PC-9 (cell line): ENCODE measurements around the gene DYNLT2B. TPM values are rescaled to one million over a fixed set of nuclear protein-coding genes. Genes with fewer than 3 reads are reported as not detected.
"Not testable (repeated sequence)": the region's sequence is repeated elsewhere in the genome, so short reads cannot be mapped to it uniquely, and the experiment has no call there.

Experiments
- BruUV-seq: library from RNA; stranded (reverse); fragments of 400-500 nt; replicated peaks from 2 replicates; lab custom pipeline; 2021; lab: Mats Ljungman, UMichigan
- CTCF ChIA-PET: fragments of 300-600 bp; sonication (Branson Sonifier 250); formaldehyde crosslinking; loops from one replicate; lab custom pipeline; 2022; ENCODE audit warnings: antibody characterized with exemption; lab: Charles Lee
- POLR2A ChIA-PET: fragments of 300-600 bp; sonication (Branson Sonifier 250); formaldehyde crosslinking; loops from one replicate; lab custom pipeline; 2022; ENCODE audit warnings: antibody characterized with exemption; ENCODE audit not compliant: unreplicated experiment; lab: Charles Lee
- DNase-seq, 2 experiments: peaks; one replicate each; pipeline versions ENCODE4 v3.0.0 to v3.0.0-alpha.2; 2015 to 2022; ENCODE audit warnings: mixed read lengths in 1 of 2
- H2AFZ ChIP-seq: fragments of 200-600 bp; sonication (generic); 2 replicates; pipeline ENCODE4 v1.8.1; 2017; ENCODE audit warnings: antibody characterized with exemption
- H3F3A ChIP-seq: fragments of 200-600 bp; sonication (generic); 2 replicates; pipeline ENCODE4 v1.8.1; 2017; ENCODE audit warnings: antibody characterized with exemption, mild to moderate bottlenecking, low read depth; ENCODE audit not compliant: insufficient read depth
- H3K27ac ChIP-seq: fragments of 200-600 bp; sonication (generic); 2 replicates; pipeline ENCODE4 v1.6.1; 2016; ENCODE audit warnings: mixed run types
- H3K27me3 ChIP-seq: fragments of 200-600 bp; sonication (generic); 2 replicates; pipeline ENCODE4 v1.6.1; 2016; ENCODE audit warnings: low read depth, mixed run types; ENCODE audit not compliant: insufficient read depth
- H3K36me3 ChIP-seq: fragments of 200-600 bp; sonication (generic); 2 replicates; pipeline ENCODE4 v1.6.1; 2016; ENCODE audit warnings: low read depth, mixed run types
- H3K4me1 ChIP-seq: fragments of 200-600 bp; sonication (generic); replicated peaks from 2 replicates; pipeline ENCODE4 v1.6.1; 2016; ENCODE audit warnings: mixed run types; ENCODE audit not compliant: insufficient read depth
- H3K4me2 ChIP-seq: fragments of 200-600 bp; sonication (generic); 2 replicates; pipeline ENCODE4 v1.6.1; 2017; ENCODE audit warnings: mixed run types
- H3K4me3 ChIP-seq: fragments of 200-600 bp; sonication (generic); 2 replicates; pipeline ENCODE4 v1.6.1; 2016; ENCODE audit warnings: mixed run types
- H3K79me2 ChIP-seq: fragments of 200-600 bp; sonication (generic); 2 replicates; pipeline ENCODE4 v1.6.1; 2017; ENCODE audit warnings: low read depth, mixed run types
- H3K9me2 ChIP-seq: fragments of 200-600 bp; sonication (generic); 2 replicates; pipeline ENCODE4 v1.8.1; 2017; ENCODE audit warnings: mild to moderate bottlenecking; ENCODE audit not compliant: insufficient read depth
- H3K9me3 ChIP-seq: fragments of 200-600 bp; sonication (generic); 2 replicates; pipeline ENCODE4 v1.8.1; 2016; ENCODE audit warnings: low read depth; ENCODE audit not compliant: insufficient read depth
- H4K20me1 ChIP-seq: fragments of 200-600 bp; sonication (generic); 2 replicates; pipeline ENCODE4 v1.8.1; 2017; ENCODE audit not compliant: insufficient read depth
- CTCF ChIP-seq: fragments of 200-600 bp; sonication (generic); conservative IDR thresholded peaks from 2 replicates; pipeline ENCODE4 v1.6.1; 2017; ENCODE audit warnings: mixed run types, antibody characterized with exemption, mild to moderate bottlenecking, moderate library complexity
- EZH2 ChIP-seq: fragments of 200-600 bp; sonication (generic); IDR thresholded peaks from 2 replicates; pipeline ENCODE4 v1.8.0; 2017; ENCODE audit warnings: antibody characterized with exemption, low read depth
- intact Hi-C: fragments of 100-400 bp; cut with micrococcal nuclease; formaldehyde crosslinking; loops from one replicate; pipeline ENCODE4 v1.10.0; 2022; ENCODE audit not compliant: unreplicated experiment
- total RNA-seq: library from RNA; stranded (reverse); gene quantifications from 2 replicates; pipeline ENCODE4 v1.2.3, GENCODE V29; 2021

The DYNLT2B gene
- total RNA-seq, 1 experiment from 2014 or later, result 5.3 TPM

GRCh38 chr3:196348698-196349097 lies 30.7 kb upstream of the DYNLT2B start:
- DNase-seq, result no peak
- H3K9me3 ChIP-seq, result no peaks in the 10 kb centered on the region; the same call in 1 of the 2 replicates
- H4K20me1 ChIP-seq, result no peaks in the 10 kb centered on the region
- peaks cover 15% of the 10 kb centered on the region; the same call in 1 of the 2 replicates for H3K36me3 ChIP-seq
- intact Hi-C loops, result no loop called here
- H3K4me3 ChIP-seq, result no peak overlapping the region
- H3K4me1 ChIP-seq, result peaks cover 9% of the 10 kb centered on the region
- no peaks in the 10 kb centered on the region for H3K79me2 ChIP-seq
- H3K4me2 ChIP-seq, result no peak overlapping the region
- H3K27me3 ChIP-seq, result no peaks in the 10 kb centered on the region
- no peaks in the 10 kb centered on the region for H3K9me2 ChIP-seq
- TF ChIP-seq CTCF, result no peak
- BruUV-seq, result no TSS peak
- CTCF ChIA-PET, result interaction anchor here (0.6 kb wide), 1 partner anchor 1381 kb away, joined by 3 read pairs; no protein-coding TSS in a partner anchor
- POLR2A ChIA-PET, result no interaction called here
- H3K27ac ChIP-seq, result no peak overlapping the region
- no peak overlapping the region for H2AFZ ChIP-seq
- peaks cover 36% of the 10 kb centered on the region; the same call in 1 of the 2 replicates for H3F3A ChIP-seq

- H3K9me3 ChIP-seq, result no peaks in the 10 kb centered on the region; the same call in 1 of the 2 replicates
Measured at GRCh38 chr3:196344663-196345062, 26.6 kb upstream of the DYNLT2B start.

GRCh38 chr3:196343917-196344316 lies 25.9 kb upstream of the DYNLT2B start:
- H3K27me3 ChIP-seq, H3K4me3 ChIP-seq, H2AFZ ChIP-seq, intact Hi-C loops, DNase-seq, H3K9me2 ChIP-seq, H4K20me1 ChIP-seq, H3K36me3 ChIP-seq, H3K9me3 ChIP-seq, H3K27ac ChIP-seq, BruUV-seq, POLR2A ChIA-PET, H3K4me2 ChIP-seq: not testable (repeated sequence)
- CTCF ChIA-PET, result interaction anchor here (0.5 to 0.6 kb wide), 2 partner anchors 26 to 82 kb away, joined by 5 to 12 read pairs; no protein-coding TSS in a partner anchor
- Histone ChIP-seq H3K79me2 (peaks cover 26% of the 10 kb centered on the region), H3F3A (peaks cover 44% of the 10 kb centered on the region), H3K4me1 (peaks cover 36% of the 10 kb centered on the region)

More at GRCh38 chr3:196344663-196345062, 26.6 kb upstream of the DYNLT2B start:
- H3K79me2 ChIP-seq, result peaks cover 19% of the 10 kb centered on the region
- no peak overlapping the region for H3K27ac ChIP-seq
- no peaks in the 10 kb centered on the region for H4K20me1 ChIP-seq
- CTCF ChIA-PET, result no interaction called here
- intact Hi-C loops, result no loop called here
- H3K4me2 ChIP-seq, result no peak overlapping the region
- H2AFZ ChIP-seq, result no peak overlapping the region
- no peak for TF ChIP-seq EZH2
- TF ChIP-seq CTCF, result no peak
- POLR2A ChIA-PET, result interaction anchor here (0.7 kb wide), 1 partner anchor 26 kb away, joined by 6 read pairs; no protein-coding TSS in a partner anchor
- H3K4me3 ChIP-seq, result no peak overlapping the region
- peaks cover 15% of the 10 kb centered on the region; the same call in 1 of the 2 replicates for H3K36me3 ChIP-seq
- H3K4me1 ChIP-seq, result peaks cover 28% of the 10 kb centered on the region
- no peak for DNase-seq
- BruUV-seq, result no TSS peak
- no peaks in the 10 kb centered on the region for H3K27me3 ChIP-seq
- no peaks in the 10 kb centered on the region for H3K9me2 ChIP-seq
- H3F3A ChIP-seq, result peaks cover 39% of the 10 kb centered on the region
